Stimulated activated CD4-positive, alpha-beta T cell treated with anti-CD3 and anti-CD28 coated beads, Interleukin-4, amount 100 ng/mL, for 1 hour (primary cell): Measurements from ENCODE around the gene RXFP1.

ENCODE experiments used
- DNase-seq: peaks from one replicate; pipeline ENCODE4 v3.0.0-alpha.2; 2020

RXFP1 gene

DNA sequence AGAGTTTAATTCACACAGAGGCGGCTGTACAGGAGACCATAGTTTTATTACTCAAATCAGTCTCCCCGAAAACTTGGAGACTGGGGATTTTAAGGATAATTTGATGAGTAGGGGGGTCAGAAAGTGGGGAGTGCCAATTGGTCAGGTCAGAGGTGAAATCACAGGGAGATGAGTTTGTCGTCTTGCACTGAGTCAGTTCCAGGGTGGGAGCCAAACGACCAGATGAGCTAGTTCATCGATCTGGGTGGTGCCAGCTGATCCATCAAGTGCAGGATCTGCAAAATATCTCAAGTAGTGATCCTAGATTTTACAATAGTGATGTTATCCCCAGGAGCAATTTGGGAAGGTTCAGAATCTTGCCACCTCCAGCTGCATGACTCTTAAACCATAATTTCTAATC is 154.4 kb downstream of the RXFP1 start:
- no peak for DNase-seq

DNA sequence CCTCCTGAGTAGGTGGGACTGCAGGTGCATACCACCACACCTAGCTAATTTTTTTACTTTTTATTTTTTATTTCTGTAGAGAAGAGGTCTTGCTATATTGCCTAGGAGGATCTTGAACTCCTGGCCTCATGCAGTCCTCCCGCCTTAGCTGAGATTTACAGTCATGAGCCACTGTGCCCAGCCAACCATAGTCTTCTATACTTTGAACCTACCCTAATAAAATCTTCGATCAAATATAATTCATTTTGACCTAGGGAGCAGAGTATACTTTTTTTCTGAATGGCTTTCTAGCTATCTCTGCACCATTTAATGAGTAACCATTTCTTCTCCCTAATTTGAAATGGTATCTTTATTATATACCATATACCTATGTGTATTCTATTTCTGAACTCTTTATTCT is 157.1 kb downstream of the RXFP1 start:
- DNase-seq: no peak

DNA sequence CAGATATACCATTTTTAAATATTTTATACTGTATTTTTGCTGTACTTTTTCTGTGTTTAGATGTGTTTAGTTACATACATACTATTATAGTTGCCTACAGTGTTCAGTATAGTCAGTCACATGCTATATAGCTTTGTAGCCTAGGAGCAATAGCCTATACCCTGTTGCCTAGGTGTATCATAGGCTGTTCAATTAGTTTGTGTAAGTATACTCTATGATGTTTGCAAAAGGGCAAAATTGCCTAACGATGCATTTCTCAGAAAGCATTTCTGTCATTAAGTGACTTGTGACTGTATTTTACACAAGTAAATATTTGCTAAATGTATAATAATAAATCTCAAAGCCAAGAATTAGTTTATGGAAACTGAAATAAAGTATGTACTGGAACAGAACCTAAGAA is 159.9 kb downstream of the RXFP1 start:
- no peak for DNase-seq

DNA sequence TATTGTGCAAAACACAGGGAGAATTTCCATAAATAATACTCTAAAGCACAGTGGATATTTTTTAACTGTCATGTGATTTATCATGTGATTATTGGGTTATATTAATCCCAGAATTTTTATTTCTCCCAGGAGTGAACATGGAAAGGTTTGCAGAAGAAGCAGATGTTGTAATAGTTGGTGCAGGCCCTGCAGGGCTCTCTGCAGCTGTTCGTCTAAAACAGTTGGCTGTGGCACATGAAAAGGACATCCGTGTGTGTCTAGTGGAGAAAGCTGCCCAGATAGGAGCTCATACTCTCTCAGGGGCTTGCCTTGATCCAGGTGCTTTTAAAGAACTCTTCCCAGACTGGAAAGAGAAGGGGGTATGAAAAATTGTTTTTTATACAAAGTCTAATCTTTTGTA is 160.4 kb downstream of the RXFP1 start:
- DNase-seq: no peak

DNA sequence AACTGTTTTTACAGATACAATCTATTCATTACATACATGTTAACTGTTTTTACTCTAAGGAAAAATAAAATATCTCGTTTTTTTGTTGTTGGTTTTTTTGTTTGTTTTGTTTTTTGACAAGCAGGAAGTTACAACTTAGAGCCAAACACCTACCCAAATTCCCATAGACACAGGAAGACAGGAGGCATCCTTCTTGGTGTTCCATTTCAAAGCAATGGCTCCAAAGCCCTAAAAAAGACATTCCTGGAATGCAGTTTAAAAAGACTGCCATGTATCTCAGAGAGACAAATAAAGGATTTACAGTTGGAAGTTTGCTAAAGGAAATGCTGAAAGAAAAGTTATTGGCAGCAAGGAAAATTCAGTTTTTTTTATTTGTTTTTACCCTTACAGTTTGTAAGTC is 167.1 kb downstream of the RXFP1 start:
- DNase-seq: no peak
